Measurements from ENCODE around the gene SAP30L.

DNA sequence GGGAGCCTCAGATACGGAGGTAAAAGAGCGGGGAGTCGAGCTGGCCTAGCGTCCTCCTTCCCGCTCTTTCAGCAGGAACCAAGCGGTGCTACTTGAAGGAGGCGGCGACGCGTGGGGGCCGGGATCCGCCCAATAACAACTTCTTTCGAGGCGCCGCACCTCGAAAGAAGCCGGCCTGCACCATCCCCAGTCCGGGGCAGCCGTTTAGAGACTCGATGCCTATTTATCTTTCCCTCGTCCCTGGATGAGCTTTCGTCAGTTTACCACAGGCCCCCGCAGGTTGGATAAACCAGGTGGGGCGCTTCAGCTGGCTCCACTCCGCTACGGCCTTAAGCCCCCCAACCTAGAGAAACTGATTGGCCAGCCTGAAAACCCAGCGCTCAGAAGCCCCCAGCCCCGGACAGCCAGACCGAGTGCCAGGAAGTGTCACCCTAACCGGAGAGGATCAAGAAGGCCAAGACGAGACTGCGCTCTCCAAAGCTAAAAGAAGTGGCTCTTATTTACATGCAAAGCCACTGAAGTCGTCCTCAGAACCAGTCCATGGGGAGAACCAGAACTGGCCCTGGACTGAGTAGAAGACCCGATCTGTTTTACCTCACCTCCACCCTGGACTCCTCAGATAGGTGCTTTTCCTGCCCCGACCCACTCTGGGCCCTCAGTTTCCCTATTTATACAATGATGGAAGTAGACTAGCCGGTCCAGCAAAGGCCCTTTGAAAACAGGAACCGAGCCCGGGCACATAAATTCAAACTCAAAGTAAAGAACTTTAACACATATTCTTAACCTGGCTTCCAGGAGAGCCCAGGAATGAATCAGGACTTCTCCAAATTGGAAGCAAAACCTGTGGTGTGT is 30.8 kb downstream of the SAP30L start:
- no peak for TF ChIP-seq POLR2A (IDR thresholded peaks at IDR 0.05; ENCODE audit: low read length)
- no peak for TF ChIP-seq GATA1 (IDR thresholded peaks at IDR 0.05; ENCODE audit: low read depth, low read length)

Data from erythroblast (primary cell).